ENCODE measurements around the gene RGS6.
A peak's percentile ranks its signal among the peaks of the same experiment; 100 is the strongest.

RGS6 gene

GRCh38 chr14:72544615-72545387 lies 612.6 kb downstream of the RGS6 start:
- Mint-ChIP-seq H3K36me3 (no peaks in the 10 kb centered on the region), H3K9me3 (no peaks in the 10 kb centered on the region), H3K27me3 (no peaks in the 10 kb centered on the region), H3K4me1 (peaks cover 44% of the 10 kb centered on the region), H3K27ac (peak overlapping the region; percentile 60), H3K4me3 (no peak overlapping the region)
- ATAC-seq: no peak

- no peaks in the 10 kb centered on the region for H3K36me3 Mint-ChIP-seq
- no peak overlapping the region for H3K4me3 Mint-ChIP-seq
- ATAC-seq: peak; percentile 61
- no peaks in the 10 kb centered on the region for H3K9me3 Mint-ChIP-seq
- H3K4me1 Mint-ChIP-seq: peaks cover 39% of the 10 kb centered on the region
- peak overlapping the region; percentile 60 for H3K27ac Mint-ChIP-seq
- no peaks in the 10 kb centered on the region for H3K27me3 Mint-ChIP-seq
Observed at GRCh38 chr14:72545411-72546311, 613.4 kb downstream of the RGS6 start.

- Mint-ChIP-seq H3K36me3 (no peaks in the 10 kb centered on the region), H3K4me3 (no peak overlapping the region), H3K27me3 (no peaks in the 10 kb centered on the region), H3K4me1 (peaks cover 39% of the 10 kb centered on the region), H3K9me3 (no peaks in the 10 kb centered on the region), H3K27ac (no peak overlapping the region)
- no peak for ATAC-seq
Observed at GRCh38 chr14:72546344-72547016, 614.3 kb downstream of the RGS6 start.

GRCh38 chr14:72547999-72548398 lies 615.8 kb downstream of the RGS6 start:
- H3K27me3 Mint-ChIP-seq: no peaks in the 10 kb centered on the region
- no peak overlapping the region for H3K27ac Mint-ChIP-seq
- no peak overlapping the region for H3K4me3 Mint-ChIP-seq
- H3K36me3 Mint-ChIP-seq: no peaks in the 10 kb centered on the region
- peaks cover 39% of the 10 kb centered on the region for H3K4me1 Mint-ChIP-seq
- no peak for ATAC-seq
- no peaks in the 10 kb centered on the region for H3K9me3 Mint-ChIP-seq

GRCh38 chr14:72549026-72549425 lies 616.8 kb downstream of the RGS6 start:
- H3K27me3 Mint-ChIP-seq: no peaks in the 10 kb centered on the region
- H3K4me1 Mint-ChIP-seq: peaks cover 29% of the 10 kb centered on the region
- no peaks in the 10 kb centered on the region for H3K36me3 Mint-ChIP-seq
- H3K27ac Mint-ChIP-seq: no peak overlapping the region
- no peak overlapping the region for H3K4me3 Mint-ChIP-seq
- no peaks in the 10 kb centered on the region for H3K9me3 Mint-ChIP-seq
- ATAC-seq: no peak

GRCh38 chr14:72549854-72550253 lies 617.6 kb downstream of the RGS6 start:
- Mint-ChIP-seq H3K4me3 (no peak overlapping the region), H3K27ac (no peak overlapping the region), H3K9me3 (no peaks in the 10 kb centered on the region), H3K27me3 (no peaks in the 10 kb centered on the region), H3K36me3 (no peaks in the 10 kb centered on the region), H3K4me1 (peaks cover 23% of the 10 kb centered on the region)
- ATAC-seq: no peak

GRCh38 chr14:72550513-72550912 lies 618.3 kb downstream of the RGS6 start:
- Mint-ChIP-seq H3K36me3 (no peaks in the 10 kb centered on the region), H3K27me3 (no peaks in the 10 kb centered on the region), H3K4me1 (peaks cover 18% of the 10 kb centered on the region), H3K4me3 (no peak overlapping the region), H3K9me3 (no peaks in the 10 kb centered on the region), H3K27ac (no peak overlapping the region)
- no peak for ATAC-seq

GRCh38 chr14:72552236-72552635 lies 620.0 kb downstream of the RGS6 start:
- Mint-ChIP-seq H3K4me3 (no peak overlapping the region), H3K36me3 (no peaks in the 10 kb centered on the region), H3K4me1 (peaks cover 1% of the 10 kb centered on the region), H3K27me3 (no peaks in the 10 kb centered on the region), H3K27ac (no peak overlapping the region), H3K9me3 (no peaks in the 10 kb centered on the region)
- no peak for ATAC-seq

GRCh38 chr14:72553161-72553560 lies 620.9 kb downstream of the RGS6 start:
- H3K9me3 Mint-ChIP-seq: no peaks in the 10 kb centered on the region
- ATAC-seq: no peak
- H3K27me3 Mint-ChIP-seq: no peaks in the 10 kb centered on the region
- no peak overlapping the region for H3K4me3 Mint-ChIP-seq
- no peak overlapping the region for H3K27ac Mint-ChIP-seq
- H3K4me1 Mint-ChIP-seq: peaks cover 3% of the 10 kb centered on the region
- H3K36me3 Mint-ChIP-seq: no peaks in the 10 kb centered on the region

GRCh38 chr14:72553656-72554055 lies 621.4 kb downstream of the RGS6 start:
- H3K4me3 Mint-ChIP-seq: no peak overlapping the region
- no peaks in the 10 kb centered on the region for H3K9me3 Mint-ChIP-seq
- no peaks in the 10 kb centered on the region for H3K27me3 Mint-ChIP-seq
- H3K27ac Mint-ChIP-seq: no peak overlapping the region
- no peaks in the 10 kb centered on the region for H3K36me3 Mint-ChIP-seq
- peaks cover 6% of the 10 kb centered on the region for H3K4me1 Mint-ChIP-seq
- no peak for ATAC-seq

- Mint-ChIP-seq H3K4me1 (peaks cover 13% of the 10 kb centered on the region), H3K4me3 (no peak overlapping the region), H3K27ac (no peak overlapping the region), H3K9me3 (no peaks in the 10 kb centered on the region), H3K27me3 (no peaks in the 10 kb centered on the region), H3K36me3 (no peaks in the 10 kb centered on the region)
- no peak for ATAC-seq
Observed at GRCh38 chr14:72554401-72554800, 622.2 kb downstream of the RGS6 start.

GRCh38 chr14:72554994-72555608 lies 622.9 kb downstream of the RGS6 start:
- Mint-ChIP-seq H3K9me3 (no peaks in the 10 kb centered on the region), H3K27me3 (no peaks in the 10 kb centered on the region), H3K4me1 (peaks cover 18% of the 10 kb centered on the region), H3K27ac (no peak overlapping the region), H3K36me3 (no peaks in the 10 kb centered on the region), H3K4me3 (no peak overlapping the region)
- no peak for ATAC-seq

GRCh38 chr14:72555609-72556000 lies 623.4 kb downstream of the RGS6 start:
- Mint-ChIP-seq H3K4me1 (peaks cover 18% of the 10 kb centered on the region), H3K9me3 (no peaks in the 10 kb centered on the region), H3K36me3 (no peaks in the 10 kb centered on the region), H3K4me3 (no peak overlapping the region), H3K27ac (no peak overlapping the region), H3K27me3 (no peaks in the 10 kb centered on the region)
- ATAC-seq: no peak

- Mint-ChIP-seq H3K27me3 (no peaks in the 10 kb centered on the region), H3K9me3 (no peaks in the 10 kb centered on the region), H3K27ac (no peak overlapping the region), H3K4me1 (peaks cover 21% of the 10 kb centered on the region), H3K4me3 (no peak overlapping the region), H3K36me3 (no peaks in the 10 kb centered on the region)
- no peak for ATAC-seq
Observed at GRCh38 chr14:72557671-72558070, 625.4 kb downstream of the RGS6 start.

- H3K27ac Mint-ChIP-seq: no peak overlapping the region
- no peaks in the 10 kb centered on the region for H3K36me3 Mint-ChIP-seq
- ATAC-seq: no peak
- H3K9me3 Mint-ChIP-seq: no peaks in the 10 kb centered on the region
- H3K27me3 Mint-ChIP-seq: no peaks in the 10 kb centered on the region
- H3K4me1 Mint-ChIP-seq: peaks cover 31% of the 10 kb centered on the region
- H3K4me3 Mint-ChIP-seq: no peak overlapping the region
Observed at GRCh38 chr14:72558721-72559120, 626.5 kb downstream of the RGS6 start.

Measured in stimulated activated memory B cell treated with anti-CD40 and anti-IgM and Interleukin-4, amounts not matched to agents 10 μg/mL and 1 μg/mL and 100 μg/mL, for 72 hours (primary cell).